ENCODE data around the gene TSPO.

Gene TSPO

DNA sequence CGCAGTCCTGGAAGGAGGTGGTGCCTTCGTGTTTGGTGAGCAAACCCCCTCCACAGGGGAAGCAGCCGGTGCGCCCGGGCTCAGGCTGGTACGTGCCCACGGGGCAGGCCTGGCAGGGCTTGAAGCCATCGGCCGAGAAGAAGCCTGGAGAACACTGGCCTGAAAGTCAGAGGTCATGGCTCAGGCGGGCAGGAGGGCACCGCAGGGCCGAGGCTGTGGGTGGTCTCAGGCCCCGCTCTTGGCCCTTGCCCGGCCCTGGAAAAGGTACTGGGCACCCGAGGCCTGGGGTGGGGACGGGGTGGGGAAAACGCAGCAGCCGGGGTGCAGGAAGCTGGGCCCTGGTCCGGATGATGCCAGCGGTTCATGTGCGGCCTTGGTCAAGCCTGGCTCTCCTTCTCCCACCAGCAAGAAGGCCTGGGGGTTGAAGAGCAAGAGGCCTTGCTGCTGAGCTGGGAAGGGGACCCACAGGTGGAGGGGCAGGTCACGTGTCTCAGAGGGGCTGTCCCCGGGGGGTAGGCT, 61.1 kb downstream of the TSPO start:
- no peak for TF ChIP-seq CTCF (IDR thresholded peaks at IDR 0.05; ENCODE audit: low read length, missing control alignments)
- no peak overlapping the region for H3K4me3 ChIP-seq (replicated peaks; ENCODE audit: low read depth, low read length)

More for the DNA sequence above, 61.1 kb downstream of the TSPO start:
- no peak for DNase-seq (ENCODE audit: low read depth)

Data from fibroblast of pulmonary artery (primary cell).